BLaER1 treated with 17β-estradiol and CSF1 and Interleukin-3, amounts not matched to agents 10 nM and 100 nM (cell line): ENCODE results near the gene CACNB4.

ENCODE experiments used
- H3K27ac ChIP-seq, 11 experiments: shearing (Covaris generic); formaldehyde crosslinking; 2 replicates each; pipeline ENCODE4 v1.8.1; 2022
- H3K27me3 ChIP-seq, 11 experiments: shearing (Covaris generic); formaldehyde crosslinking; 2 replicates each; pipeline ENCODE4 v1.8.1; 2022
- H3K36me3 ChIP-seq, 11 experiments: shearing (Covaris generic); formaldehyde crosslinking; 2 replicates each; pipeline ENCODE4 v1.8.1; 2022
- H3K4me1 ChIP-seq, 10 experiments: shearing (Covaris generic); formaldehyde crosslinking; 2 replicates each; pipeline ENCODE4 v1.8.1; 2022
- H3K4me2 ChIP-seq, 11 experiments: shearing (Covaris generic); formaldehyde crosslinking; 2 replicates each; pipeline ENCODE4 v1.8.1; 2022
- H3K4me3 ChIP-seq, 10 experiments: shearing (Covaris generic); formaldehyde crosslinking; 2 replicates each; pipeline ENCODE4 v1.8.1; 2022
- H3K9ac ChIP-seq, 11 experiments: shearing (Covaris generic); formaldehyde crosslinking; 2 replicates each; pipeline ENCODE4 v1.8.1; 2022
- H3K9me3 ChIP-seq, 11 experiments: shearing (Covaris generic); formaldehyde crosslinking; replicated peaks in 1 of 11; 2 replicates each; pipeline ENCODE4 v1.8.1; 2022
- H4K20me1 ChIP-seq, 11 experiments: shearing (Covaris generic); formaldehyde crosslinking; 2 replicates each; pipeline ENCODE4 v1.8.1; 2022
- Cebpa-rat ChIP-seq, 11 experiments: shearing (Covaris generic); IDR thresholded peaks; 2 replicates each; pipeline ENCODE4 v1.8.1; 2022

The CACNB4 gene

DNA sequence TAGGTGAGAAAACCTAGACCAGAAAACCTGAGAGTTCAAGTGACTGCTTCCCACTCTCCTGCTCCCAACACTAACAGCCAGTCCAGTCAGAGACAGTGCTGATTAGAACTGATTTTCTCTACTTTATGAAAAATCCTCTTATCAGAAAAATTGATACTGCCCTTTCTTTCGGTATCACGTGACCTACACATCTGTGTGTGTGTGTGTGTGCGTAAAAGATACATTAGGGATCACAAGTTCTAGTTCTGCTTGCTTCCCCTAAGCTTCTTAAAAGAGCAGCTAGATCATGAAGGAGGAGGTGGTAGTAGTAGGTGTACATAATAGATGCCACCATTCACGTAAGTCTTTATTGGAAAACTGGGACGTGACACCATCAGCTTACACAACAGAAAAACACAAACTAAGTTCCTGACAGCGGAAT is 272.1 kb downstream of the CACNB4 start:
- H3K27ac ChIP-seq: peak overlapping the region in 10 of 11 experiments; percentile 95 to 99 (median 97); a peak in 17 of 22 replicates
- peak overlapping the region; percentile 78 to 94 (median 83) for H3K4me2 ChIP-seq
- H3K9me3 ChIP-seq: no peaks in the 10 kb centered on the region
- H3K9ac ChIP-seq: peak overlapping the region; percentile 94 to 99 (median 98)
- H3K4me1 ChIP-seq: peaks cover 18 to 45% (median 27%) of the 10 kb centered on the region in 10 experiments
- peaks cover 21 to 61% (median 56%) of the 10 kb centered on the region in 11 experiments; a peak in 21 of 22 replicates for H4K20me1 ChIP-seq
- H3K36me3 ChIP-seq: peaks cover 0 to 41% (median 9%) of the 10 kb centered on the region in 11 experiments; a peak in 11 of 22 replicates
- peak overlapping the region; percentile 83 to 99 (median 96) for H3K4me3 ChIP-seq
- no peaks in the 10 kb centered on the region for H3K27me3 ChIP-seq
- no peak for TF ChIP-seq Cebpa-rat (IDR thresholded peaks at IDR 0.05)

DNA sequence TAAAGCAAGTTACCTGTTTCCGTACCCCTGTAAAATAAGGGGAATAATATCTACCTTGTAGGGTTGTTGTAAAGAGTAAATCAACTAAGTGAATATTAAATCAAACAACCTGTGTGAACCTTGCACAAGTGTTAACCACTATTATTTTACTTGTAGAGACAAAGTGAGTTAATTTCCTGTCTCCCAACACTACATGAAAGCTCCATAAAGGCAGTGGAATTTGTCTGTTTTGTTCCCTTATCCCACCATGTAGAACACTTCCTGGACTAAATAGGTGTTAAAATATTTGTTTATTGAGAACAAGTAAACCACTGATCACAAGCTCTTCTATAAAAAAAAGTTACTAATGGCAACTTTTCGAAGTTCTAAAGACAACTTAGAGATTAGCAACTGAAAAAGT is 274.0 kb downstream of the CACNB4 start:
- Histone ChIP-seq H3K9ac (no peak overlapping the region), H4K20me1 (peaks cover 30 to 79% (median 67%) of the 10 kb centered on the region in 11 experiments; a peak in 21 of 22 replicates), H3K4me3 (no peak overlapping the region), H3K27me3 (no peaks in the 10 kb centered on the region), H3K36me3 (peaks cover 0 to 60% (median 20%) of the 10 kb centered on the region in 11 experiments; a peak in 20 of 22 replicates), H3K4me1 (peaks cover 18 to 45% (median 27%) of the 10 kb centered on the region in 10 experiments), H3K27ac (no peak overlapping the region), H3K9me3 (peaks cover 0 to 8% (median 0%) of the 10 kb centered on the region in 11 experiments; a peak in 2 of 22 replicates), H3K4me2 (peak overlapping the region in 5 of 11 experiments; percentile 2 to 94 (median 84); a peak in 7 of 22 replicates)
- no peak for TF ChIP-seq Cebpa-rat (IDR thresholded peaks at IDR 0.05)

DNA sequence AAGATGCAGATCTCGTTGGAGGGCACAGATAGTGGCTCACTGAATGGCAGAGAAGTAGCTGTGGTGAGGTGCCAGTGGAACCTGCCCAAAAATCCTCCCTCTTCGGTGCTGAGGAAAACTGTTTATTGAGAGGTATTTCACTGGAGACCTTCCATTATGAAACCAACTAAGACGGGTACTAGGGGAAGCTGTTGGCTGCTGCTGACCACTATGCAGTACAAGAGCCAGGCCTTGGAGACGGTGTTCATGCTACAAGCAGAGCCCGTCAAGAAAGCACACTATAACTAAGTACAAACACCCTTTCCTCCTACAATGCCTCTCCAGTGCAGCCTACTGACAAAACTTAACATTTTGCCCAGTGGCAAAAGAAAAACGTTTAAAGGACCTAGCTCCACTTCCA is 275.2 kb downstream of the CACNB4 start:
- Histone ChIP-seq H3K36me3 (peaks cover 0 to 64% (median 31%) of the 10 kb centered on the region in 11 experiments; a peak in 20 of 22 replicates), H3K9me3 (peaks cover 0 to 8% (median 0%) of the 10 kb centered on the region in 11 experiments; a peak in 2 of 22 replicates), H3K27ac (no peak overlapping the region), H3K4me2 (peak overlapping the region in 2 of 11 experiments; percentile 10 to 33; a peak in 2 of 22 replicates), H3K4me1 (peaks cover 14 to 39% (median 23%) of the 10 kb centered on the region in 10 experiments), H3K4me3 (no peak overlapping the region), H3K27me3 (no peaks in the 10 kb centered on the region), H4K20me1 (peaks cover 30 to 92% (median 80%) of the 10 kb centered on the region in 11 experiments; a peak in 21 of 22 replicates), H3K9ac (no peak overlapping the region)
- TF ChIP-seq Cebpa-rat (IDR thresholded peaks at IDR 0.05): no peak

DNA sequence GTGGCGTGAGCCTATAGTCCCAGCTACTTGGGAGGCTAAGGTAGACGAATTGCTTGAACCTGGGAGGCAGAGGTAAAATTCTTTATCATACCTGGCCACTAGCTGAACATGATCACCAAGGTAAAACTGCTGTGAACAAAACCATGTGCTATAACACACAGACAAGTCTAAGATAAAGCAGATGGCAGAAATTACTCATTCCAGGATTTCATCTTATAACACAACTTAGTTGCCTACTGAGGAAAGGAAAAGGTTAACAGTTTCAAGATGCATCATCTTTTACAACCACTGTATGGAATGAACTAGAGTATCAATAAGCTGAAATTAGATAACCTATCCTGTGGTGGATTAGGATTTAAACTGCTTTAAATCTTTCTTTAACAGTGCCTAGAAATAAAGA is 278.9 kb downstream of the CACNB4 start:
- Histone ChIP-seq H4K20me1 (peaks cover 44 to 100% (median 93%) of the 10 kb centered on the region in 11 experiments; a peak in 20 of 22 replicates), H3K4me2 (no peak overlapping the region), H3K9ac (no peak overlapping the region), H3K27me3 (no peaks in the 10 kb centered on the region), H3K9me3 (peaks cover 0 to 8% (median 0%) of the 10 kb centered on the region in 11 experiments; a peak in 2 of 22 replicates), H3K27ac (no peak overlapping the region), H3K36me3 (peaks cover 34 to 91% (median 66%) of the 10 kb centered on the region in 11 experiments), H3K4me1 (peaks cover 0 to 17% (median under 1%) of the 10 kb centered on the region in 10 experiments; a peak in 6 of 20 replicates), H3K4me3 (no peak overlapping the region)
- no peak for TF ChIP-seq Cebpa-rat (IDR thresholded peaks at IDR 0.05)

DNA sequence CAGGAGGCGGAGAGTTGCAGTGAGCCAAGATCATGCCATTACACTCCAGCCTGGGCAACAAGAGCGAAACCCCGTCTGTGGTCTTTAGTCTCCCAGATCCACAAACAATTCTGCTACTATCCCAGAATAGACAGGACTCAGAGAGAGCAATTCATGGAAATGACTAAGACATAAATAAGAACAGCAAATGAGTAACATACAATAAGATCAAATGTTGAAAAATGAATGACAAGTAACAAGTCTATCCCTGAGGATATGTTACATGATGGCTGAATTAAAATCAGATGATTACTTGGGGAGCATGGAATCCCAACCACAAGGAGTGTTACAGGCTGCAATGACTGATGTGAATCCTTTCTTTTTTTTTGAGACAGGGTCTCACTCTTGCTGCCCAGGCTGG is 280.9 kb downstream of the CACNB4 start:
- no peak overlapping the region for H3K9ac ChIP-seq
- peaks cover 0 to 12% (median under 1%) of the 10 kb centered on the region in 11 experiments; a peak in 5 of 22 replicates for H3K9me3 ChIP-seq
- no peak overlapping the region for H3K4me2 ChIP-seq
- H3K36me3 ChIP-seq: peaks cover 54 to 91% (median 85%) of the 10 kb centered on the region in 11 experiments
- TF ChIP-seq Cebpa-rat (IDR thresholded peaks at IDR 0.05): no peak
- H3K27me3 ChIP-seq: no peaks in the 10 kb centered on the region
- 0 out of 20 replicates have a peak, but pooled peaks cover 0 to 4% (median 0%) of the 10 kb centered on the region in 10 experiments for H3K4me1 ChIP-seq
- H3K4me3 ChIP-seq: no peak overlapping the region
- H4K20me1 ChIP-seq: peaks cover 31 to 98% (median 80%) of the 10 kb centered on the region in 11 experiments; a peak in 19 of 22 replicates
- no peak overlapping the region for H3K27ac ChIP-seq

DNA sequence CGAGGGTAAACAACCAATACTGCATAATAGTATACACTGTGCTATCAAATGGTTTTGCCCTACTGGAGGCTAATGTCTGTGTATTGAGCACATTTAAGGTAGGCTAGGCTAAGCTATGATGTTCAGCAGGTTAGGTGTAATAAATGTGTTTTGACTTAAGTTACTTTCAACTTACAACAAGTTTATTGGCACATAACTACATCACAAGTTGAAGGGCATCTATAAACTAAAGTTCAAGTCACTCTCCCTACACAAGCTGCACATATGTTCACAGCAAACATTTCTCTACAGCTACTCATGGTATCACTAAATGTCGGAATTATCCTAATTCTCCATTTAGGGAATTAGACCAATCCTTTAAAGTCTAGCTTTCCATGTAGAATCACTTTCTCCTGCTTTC is 282.0 kb downstream of the CACNB4 start:
- TF ChIP-seq Cebpa-rat (IDR thresholded peaks at IDR 0.05): no peak
- H3K9ac ChIP-seq: no peak overlapping the region
- no peaks in the 10 kb centered on the region for H3K4me1 ChIP-seq
- H3K4me2 ChIP-seq: no peak overlapping the region
- no peak overlapping the region for H3K27ac ChIP-seq
- H3K27me3 ChIP-seq: no peaks in the 10 kb centered on the region
- H3K36me3 ChIP-seq: peaks cover 65 to 97% (median 87%) of the 10 kb centered on the region in 11 experiments
- no peak overlapping the region for H3K4me3 ChIP-seq
- peaks cover 31 to 89% (median 70%) of the 10 kb centered on the region in 11 experiments; a peak in 19 of 22 replicates for H4K20me1 ChIP-seq
- H3K9me3 ChIP-seq: peaks cover 0 to 20% (median 4%) of the 10 kb centered on the region in 11 experiments; a peak in 14 of 22 replicates

DNA sequence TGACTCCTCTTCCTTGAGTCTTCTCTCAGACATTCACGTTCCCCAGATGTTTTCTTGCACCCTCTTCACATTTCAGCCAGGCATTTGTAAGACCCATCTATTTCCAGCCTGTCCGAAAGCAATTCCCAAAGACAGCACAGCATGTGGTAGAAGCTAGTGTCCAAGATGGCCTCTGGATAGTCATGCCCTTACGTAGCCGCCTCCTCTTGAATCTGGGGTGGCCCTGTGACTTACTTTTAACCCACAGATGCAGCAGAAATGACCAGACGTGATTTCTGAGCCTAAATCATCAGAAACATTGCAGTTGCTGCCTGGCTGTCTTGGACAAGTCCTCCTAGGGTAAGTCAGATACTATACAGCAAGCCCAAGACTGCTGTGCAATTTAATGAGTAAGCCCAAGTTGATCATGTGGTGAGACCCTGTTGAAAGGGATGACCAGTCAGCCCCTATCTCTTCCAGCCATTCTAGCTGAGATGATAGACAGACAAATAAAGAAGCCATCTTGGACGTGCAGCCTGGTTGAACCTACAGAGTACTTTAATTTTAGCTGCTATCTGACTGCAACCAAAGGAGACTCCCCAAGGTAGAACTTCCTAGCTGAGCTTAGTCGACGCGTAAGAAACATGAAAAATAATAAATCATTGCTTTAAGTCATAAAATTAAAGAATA is 282.9 kb downstream of the CACNB4 start:
- Histone ChIP-seq H4K20me1 (peaks cover 31 to 80% (median 62%) of the 10 kb centered on the region in 11 experiments; a peak in 19 of 22 replicates), H3K36me3 (peaks cover 73 to 99% (median 89%) of the 10 kb centered on the region in 11 experiments)
- TF ChIP-seq Cebpa-rat (IDR thresholded peaks at IDR 0.05): no peak

DNA sequence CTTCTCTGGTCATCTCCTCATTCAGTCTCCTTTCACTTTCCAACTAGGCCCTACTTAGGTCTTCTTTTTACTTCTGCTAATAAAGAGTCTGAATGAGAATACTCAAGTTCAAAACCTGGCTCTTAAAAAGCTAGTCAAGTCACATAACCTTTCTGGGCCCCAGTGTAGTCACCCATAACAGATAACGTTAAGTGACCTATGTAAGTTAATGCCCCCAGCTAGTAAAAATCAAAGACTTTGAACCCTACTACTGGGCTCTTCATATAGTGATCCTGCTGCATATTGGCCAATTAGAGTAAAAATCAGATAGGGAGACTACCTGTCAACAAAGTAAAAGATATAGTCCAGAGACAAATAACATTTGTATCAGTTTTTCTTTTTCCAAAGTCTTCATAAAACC is 288.4 kb downstream of the CACNB4 start:
- H3K9me3 ChIP-seq: peaks cover 0 to 16% (median 8%) of the 10 kb centered on the region in 11 experiments; a peak in 15 of 22 replicates
- peaks cover 78 to 100% (median 86%) of the 10 kb centered on the region in 11 experiments for H3K36me3 ChIP-seq
- H3K27me3 ChIP-seq: no peaks in the 10 kb centered on the region
- no peak for TF ChIP-seq Cebpa-rat (IDR thresholded peaks at IDR 0.05)
- H3K4me2 ChIP-seq: no peak overlapping the region
- peaks cover 0 to 6% (median 0%) of the 10 kb centered on the region in 10 experiments; a peak in 3 of 20 replicates for H3K4me1 ChIP-seq
- no peak overlapping the region for H3K27ac ChIP-seq
- peaks cover 5 to 38% (median 21%) of the 10 kb centered on the region in 11 experiments; a peak in 19 of 22 replicates for H4K20me1 ChIP-seq
- H3K4me3 ChIP-seq: no peak overlapping the region
- H3K9ac ChIP-seq: no peak overlapping the region

More for the DNA sequence above, 282.9 kb downstream of the CACNB4 start:
- H3K27me3 ChIP-seq: no peaks in the 10 kb centered on the region
- H3K4me3 ChIP-seq: no peak overlapping the region
- peaks cover 0 to 24% (median 8%) of the 10 kb centered on the region in 11 experiments; a peak in 15 of 22 replicates for H3K9me3 ChIP-seq
- no peak overlapping the region for H3K27ac ChIP-seq
- H3K9ac ChIP-seq: no peak overlapping the region
- H3K4me2 ChIP-seq: no peak overlapping the region
- H3K4me1 ChIP-seq: no peaks in the 10 kb centered on the region

DNA sequence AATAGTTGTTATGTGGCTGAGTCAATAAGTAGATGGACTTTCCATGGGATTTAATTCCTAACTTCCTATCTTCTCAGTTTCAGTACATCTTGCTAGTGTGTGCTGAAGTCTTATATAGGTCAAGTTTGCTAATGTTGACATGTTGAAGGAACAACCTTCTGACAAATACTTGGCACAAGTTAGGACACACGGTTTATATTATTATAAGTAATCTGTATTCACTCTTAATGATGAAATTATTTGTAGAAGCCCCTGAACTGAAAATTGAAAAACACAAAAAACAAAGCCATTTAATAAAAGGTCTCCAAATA is 289.8 kb downstream of the CACNB4 start:
- H3K36me3 ChIP-seq: peaks cover 74 to 99% (median 80%) of the 10 kb centered on the region in 11 experiments
- H3K4me1 ChIP-seq: peaks cover 0 to 6% (median 0%) of the 10 kb centered on the region in 10 experiments; a peak in 3 of 20 replicates
- H3K9me3 ChIP-seq: peaks cover 0 to 16% (median 8%) of the 10 kb centered on the region in 11 experiments; a peak in 15 of 22 replicates
- peaks cover 0 to 23% (median 9%) of the 10 kb centered on the region in 11 experiments; a peak in 17 of 22 replicates for H4K20me1 ChIP-seq
- H3K9ac ChIP-seq: no peak overlapping the region
- no peaks in the 10 kb centered on the region for H3K27me3 ChIP-seq
- H3K4me3 ChIP-seq: no peak overlapping the region
- no peak overlapping the region for H3K27ac ChIP-seq
- no peak overlapping the region for H3K4me2 ChIP-seq
- no peak for TF ChIP-seq Cebpa-rat (IDR thresholded peaks at IDR 0.05)
